Uterus (tissue), 2 donors: Measurements from ENCODE around the gene LKAAEAR1.

Experiments used
- CTCF ChIP-seq, 4 experiments: fragments of 200-600 bp in 2 of 4; fragments of 450-650 bp in 2 of 4; sonication (generic) in 2 of 4; IDR thresholded peaks; one replicate each; pipeline ENCODE4 v1.5.1; 2016 to 2019; ENCODE audit warnings: antibody characterized with exemption in 4 of 4, mild to moderate bottlenecking in 2 of 4, moderate library complexity in 1 of 4
- POLR2A ChIP-seq, 2 donors: fragments of 450-650 bp; IDR thresholded peaks; one replicate each; pipeline ENCODE4 v1.6.1; 2016; ENCODE audit warnings: antibody characterized with exemption in 2 of 2, mild to moderate bottlenecking in 1 of 2, moderate library complexity in 1 of 2

DNA sequence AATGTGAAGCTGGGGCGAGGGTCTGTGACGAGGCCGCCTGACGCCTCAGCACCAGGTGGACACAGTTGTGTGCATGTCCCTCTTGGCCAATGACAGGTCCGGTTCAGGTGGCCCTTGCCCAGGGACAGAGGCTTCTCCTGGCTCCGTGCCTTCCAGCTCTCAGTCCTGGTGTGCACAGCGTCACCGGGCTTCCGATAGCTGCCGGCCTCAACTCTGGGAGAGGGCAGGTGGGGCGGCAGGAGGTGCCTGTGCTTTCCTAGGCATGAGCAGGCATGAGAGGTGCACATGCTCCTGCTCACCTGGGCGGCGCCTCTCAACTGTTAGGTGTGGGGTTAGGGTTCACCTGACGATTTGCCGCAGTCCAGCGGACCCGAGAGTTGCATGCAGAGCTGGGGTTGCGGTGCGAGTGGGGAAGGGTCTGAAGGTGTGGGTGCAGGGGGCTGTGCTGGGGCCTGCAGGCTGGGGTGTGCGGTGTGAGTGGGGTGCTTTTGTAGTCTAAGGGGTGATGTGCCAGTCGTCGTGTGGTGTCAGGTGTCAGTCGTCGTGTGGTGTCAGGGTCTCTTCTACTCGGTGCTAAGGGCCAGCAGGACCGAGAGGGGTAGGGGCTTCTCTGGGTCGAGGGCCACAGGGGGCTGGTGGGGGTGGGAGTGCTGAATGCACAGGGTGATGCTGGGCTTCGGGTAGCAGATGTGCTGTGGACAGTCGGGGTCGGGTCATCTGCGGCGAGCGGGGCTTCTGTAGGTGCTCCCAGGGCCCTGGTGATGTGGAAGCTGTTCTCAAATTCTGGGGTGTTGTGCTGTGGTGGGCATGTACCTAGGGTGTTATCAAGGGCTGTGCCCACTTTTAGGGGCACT lies 31.0 kb downstream of the LKAAEAR1 start:
- no peak for TF ChIP-seq CTCF (IDR thresholded peaks at IDR 0.05)
- TF ChIP-seq POLR2A (IDR thresholded peaks at IDR 0.05): no peak
